T-helper 1 cell (primary cell): ENCODE data around the gene NKX3-2.
"Not testable (repeated sequence)": the region's sequence is repeated elsewhere in the genome, so short reads cannot be mapped to it uniquely, and the experiment has no call there.

ENCODE experiments used
- DNase-seq, 5 donors: peaks; one replicate each; pipeline ENCODE4 v3.0.0-alpha.2; 2012 to 2020
- total RNA-seq, 4 donors: gene quantifications; one replicate each; lab custom pipeline; 2026; lab: John Stamatoyannopoulos, UW

Gene NKX3-2
- 0 reads per million in 4 donors for total RNA-seq

- DNase-seq: no peak
Observed at GRCh38 chr4:13543839-13544605, at the start of gene NKX3-2. NKX3-2 (minus strand) TSS chr4:13544508; CDS start chr4:13544414, 94 bp downstream.

GRCh38 chr4:13592220-13592619 lies 47.9 kb upstream of the NKX3-2 start:
- DNase-seq: no peak

- DNase-seq: no peak
Observed at GRCh38 chr4:13590766-13591165, 46.5 kb upstream of the NKX3-2 start.

- no peak for DNase-seq
Observed at GRCh38 chr4:13588954-13589353, 44.6 kb upstream of the NKX3-2 start.

- DNase-seq: no peak
Observed at GRCh38 chr4:13584481-13584880, 40.2 kb upstream of the NKX3-2 start.

- no peak for DNase-seq
Observed at GRCh38 chr4:13580036-13580435, 35.7 kb upstream of the NKX3-2 start.

GRCh38 chr4:13577660-13578059 lies 33.4 kb upstream of the NKX3-2 start:
- DNase-seq: no peak

- DNase-seq: no peak
Observed at GRCh38 chr4:13570916-13571315, 26.6 kb upstream of the NKX3-2 start.

GRCh38 chr4:13567125-13567524 lies 22.8 kb upstream of the NKX3-2 start:
- DNase-seq: no peak

- DNase-seq: no peak
Observed at GRCh38 chr4:13562876-13563275, 18.6 kb upstream of the NKX3-2 start.

GRCh38 chr4:13561673-13562072 lies 17.4 kb upstream of the NKX3-2 start:
- DNase-seq: no peak

GRCh38 chr4:13560111-13560510 lies 15.8 kb upstream of the NKX3-2 start:
- DNase-seq: not testable (repeated sequence)

GRCh38 chr4:13559413-13559812 lies 15.1 kb upstream of the NKX3-2 start:
- DNase-seq: no peak

GRCh38 chr4:13558881-13559280 lies 14.6 kb upstream of the NKX3-2 start:
- no peak for DNase-seq

- no peak for DNase-seq
Observed at GRCh38 chr4:13555325-13555724, 11.0 kb upstream of the NKX3-2 start.

- no peak for DNase-seq
Observed at GRCh38 chr4:13553081-13553480, 8.8 kb upstream of the NKX3-2 start.

GRCh38 chr4:13548984-13549546 lies 4.8 kb upstream of the NKX3-2 start:
- DNase-seq: peak; percentile 45 to 78 (median 65)

- DNase-seq: no peak
Observed at GRCh38 chr4:13548059-13548983, 4.0 kb upstream of the NKX3-2 start.

GRCh38 chr4:13547485-13548041 lies 3.3 kb upstream of the NKX3-2 start:
- DNase-seq: peak in 2 of 5 donors; percentile 22 to 27

- DNase-seq: peak in 1 of 5 donors; percentile 21
Observed at GRCh38 chr4:13546941-13547484, 2.7 kb upstream of the NKX3-2 start.

- DNase-seq: no peak
Observed at GRCh38 chr4:13546142-13546940, 2.0 kb upstream of the NKX3-2 start.

- no peak for DNase-seq
Observed at GRCh38 chr4:13545394-13545808, 1.1 kb upstream of the NKX3-2 start.
